Activated CD4-positive, alpha-beta T cell treated with anti-CD3 and anti-CD28 coated beads for 1 hour (primary cell): ENCODE data around the gene UBTD1.
"Not testable (repeated sequence)": the region's sequence is repeated elsewhere in the genome, so short reads cannot be mapped to it uniquely, and the experiment has no call there.

Experiments used
- DNase-seq: peaks from one replicate; pipeline ENCODE4 v3.0.0-alpha.2; 2020

The UBTD1 gene

GRCh38 chr10:97567891-97568290 is 69.2 kb downstream of the UBTD1 start:
- DNase-seq = no peak

GRCh38 chr10:97570146-97570788 is 71.5 kb downstream of the UBTD1 start:
- DNase-seq = no peak

GRCh38 chr10:97570789-97571471 is 72.2 kb downstream of the UBTD1 start:
- DNase-seq = no peak

GRCh38 chr10:97571622-97572021 is 72.9 kb downstream of the UBTD1 start:
- DNase-seq = no peak

- DNase-seq = peak; percentile 19
Measured at GRCh38 chr10:97572214-97572989, 73.7 kb downstream of the UBTD1 start, which contains the start of gene ANKRD2. ANKRD2 (plus strand) TSS chr10:97572779; CDS start chr10:97572789, 10 bp downstream.

- DNase-seq = no peak
Measured at GRCh38 chr10:97573021-97573420, 74.3 kb downstream of the UBTD1 start.

- no peak for DNase-seq
Measured at GRCh38 chr10:97573672-97574071, 74.9 kb downstream of the UBTD1 start.

GRCh38 chr10:97574374-97575126 is 75.8 kb downstream of the UBTD1 start:
- DNase-seq = no peak

GRCh38 chr10:97575127-97575668 is 76.5 kb downstream of the UBTD1 start:
- no peak for DNase-seq

GRCh38 chr10:97576487-97576886 is 77.8 kb downstream of the UBTD1 start:
- DNase-seq = not testable (repeated sequence)

GRCh38 chr10:97577701-97578100 is 79.0 kb downstream of the UBTD1 start:
- no peak for DNase-seq

GRCh38 chr10:97578171-97578844 is 79.6 kb downstream of the UBTD1 start:
- DNase-seq = no peak

- DNase-seq = no peak
Measured at GRCh38 chr10:97580421-97581367, 82.0 kb downstream of the UBTD1 start.

GRCh38 chr10:97582169-97582568 is 83.4 kb downstream of the UBTD1 start:
- no peak for DNase-seq

- DNase-seq = no peak
Measured at GRCh38 chr10:97583476-97583875, 84.8 kb downstream of the UBTD1 start.

GRCh38 chr10:97584060-97584797 is 85.5 kb downstream of the UBTD1 start, which contains the start of gene HOGA1:
HOGA1 (plus strand) TSS chr10:97584389; CDS start chr10:97584704, 315 bp downstream.
- no peak for DNase-seq

- DNase-seq = no peak
Measured at GRCh38 chr10:97584798-97585438, 86.2 kb downstream of the UBTD1 start.

- no peak for DNase-seq
Measured at GRCh38 chr10:97585439-97585811, 86.7 kb downstream of the UBTD1 start.

GRCh38 chr10:97587183-97587582 is 88.5 kb downstream of the UBTD1 start:
- DNase-seq = no peak

- no peak for DNase-seq
Measured at GRCh38 chr10:97589479-97589878, 90.8 kb downstream of the UBTD1 start, which contains the start of gene C10orf62. C10orf62 (plus strand) TSS chr10:97589721; CDS start chr10:97589898, 177 bp downstream.
